ENCODE data around the gene FOXP1.

- no peak for TF ChIP-seq POLR2A (IDR thresholded peaks at IDR 0.05; ENCODE audit: low read depth, low read length)
- no peak for TF ChIP-seq POLR2AphosphoS5 (IDR thresholded peaks at IDR 0.05; ENCODE audit: low read depth, low read length)
- TF ChIP-seq TAF1 (IDR thresholded peaks at IDR 0.05; ENCODE audit: low read depth, low read length): no peak
Measured at GRCh38 chr3:71521940-71522876, 61.3 kb downstream of the FOXP1 start.
